Testis (tissue), 2 donors: ENCODE data around the gene DISC1.

Source experiments
- POLR2A ChIP-seq: fragments of 450-650 bp; IDR thresholded peaks from one replicate; pipeline ENCODE4 v1.6.1; 2017; ENCODE audit warnings: antibody characterized with exemption, mild to moderate bottlenecking, moderate library complexity
- TF ChIP-seq, protein P1 (sequence below), 3 experiments: fragments of 450-650 bp in 2 of 3; fragments of 200-600 bp in 1 of 3; sonication (generic) in 1 of 3; IDR thresholded peaks; one replicate each; pipeline ENCODE4 v1.5.1; 2016 to 2019; ENCODE audit warnings: antibody characterized with exemption in 3 of 3, mild to moderate bottlenecking in 2 of 3, moderate library complexity in 1 of 3

DNA sequence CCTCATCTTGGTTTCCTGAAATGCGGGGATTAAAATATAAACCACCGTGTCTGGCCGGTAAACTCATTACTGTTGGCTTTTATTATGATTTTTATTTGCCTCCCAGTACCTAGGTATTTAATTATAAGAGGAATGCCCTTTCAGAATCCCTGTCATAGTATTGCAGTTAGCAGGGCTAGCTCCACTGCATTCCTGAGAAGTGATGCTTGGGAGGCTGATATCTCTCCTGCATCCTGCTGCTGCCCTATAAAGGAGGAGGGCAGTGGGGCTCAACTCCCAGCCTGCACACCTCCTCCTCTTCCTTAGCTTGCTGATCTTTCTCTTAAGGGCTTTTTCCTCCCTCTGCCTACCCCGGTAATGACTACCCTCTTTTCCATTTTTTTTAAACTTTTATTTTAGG lies 19.9 kb upstream of the DISC1 start:
- TF ChIP-seq, protein P1, sequence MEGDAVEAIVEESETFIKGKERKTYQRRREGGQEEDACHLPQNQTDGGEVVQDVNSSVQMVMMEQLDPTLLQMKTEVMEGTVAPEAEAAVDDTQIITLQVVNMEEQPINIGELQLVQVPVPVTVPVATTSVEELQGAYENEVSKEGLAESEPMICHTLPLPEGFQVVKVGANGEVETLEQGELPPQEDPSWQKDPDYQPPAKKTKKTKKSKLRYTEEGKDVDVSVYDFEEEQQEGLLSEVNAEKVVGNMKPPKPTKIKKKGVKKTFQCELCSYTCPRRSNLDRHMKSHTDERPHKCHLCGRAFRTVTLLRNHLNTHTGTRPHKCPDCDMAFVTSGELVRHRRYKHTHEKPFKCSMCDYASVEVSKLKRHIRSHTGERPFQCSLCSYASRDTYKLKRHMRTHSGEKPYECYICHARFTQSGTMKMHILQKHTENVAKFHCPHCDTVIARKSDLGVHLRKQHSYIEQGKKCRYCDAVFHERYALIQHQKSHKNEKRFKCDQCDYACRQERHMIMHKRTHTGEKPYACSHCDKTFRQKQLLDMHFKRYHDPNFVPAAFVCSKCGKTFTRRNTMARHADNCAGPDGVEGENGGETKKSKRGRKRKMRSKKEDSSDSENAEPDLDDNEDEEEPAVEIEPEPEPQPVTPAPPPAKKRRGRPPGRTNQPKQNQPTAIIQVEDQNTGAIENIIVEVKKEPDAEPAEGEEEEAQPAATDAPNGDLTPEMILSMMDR (IDR thresholded peaks at IDR 0.05): no peak
- no peak for TF ChIP-seq POLR2A
